ENCODE data around the gene SYT8. TPM values are rescaled to one million over a fixed set of nuclear protein-coding genes. Genes with fewer than 3 reads are reported as not detected.

SYT8 gene
- total RNA-seq, 1 donor from 2014 or later = 12.5 TPM

GRCh38 chr11:1843796-1844195 lies 9.0 kb downstream of the SYT8 start:
- no peaks in the 10 kb centered on the region for H3K27me3 ChIP-seq
- DNase-seq (no peak), ATAC-seq (no peak)
- intact Hi-C loops (cut with DNase I) = no loop called here
- no peak overlapping the region for H3K4me3 ChIP-seq
- peak overlapping the region; percentile 74 for H3K27ac ChIP-seq
- H3K36me3 ChIP-seq = no peaks in the 10 kb centered on the region
- TF ChIP-seq CTCF (IDR thresholded peaks at IDR 0.05) = no peak
- H3K4me1 ChIP-seq = peaks cover 25% of the 10 kb centered on the region
- H3K9me3 ChIP-seq = no peaks in the 10 kb centered on the region

- Histone ChIP-seq H3K9me3 (no peaks in the 10 kb centered on the region), H3K4me1 (peaks cover 21% of the 10 kb centered on the region), H3K36me3 (no peaks in the 10 kb centered on the region), H3K27me3 (no peaks in the 10 kb centered on the region), H3K4me3 (no peak overlapping the region), H3K27ac (peak overlapping the region; percentile 74)
- no peak for TF ChIP-seq CTCF (IDR thresholded peaks at IDR 0.05)
- ATAC-seq = peak; percentile 71
- DNase-seq = peak; percentile 84
- intact Hi-C loops (cut with DNase I) = no loop called here
Measured at GRCh38 chr11:1844221-1845094, 9.7 kb downstream of the SYT8 start.

GRCh38 chr11:1845095-1845429 lies 10.3 kb downstream of the SYT8 start:
- Histone ChIP-seq H3K9me3 (no peaks in the 10 kb centered on the region), H3K27me3 (no peaks in the 10 kb centered on the region), H3K27ac (peak overlapping the region; percentile 74), H3K4me3 (no peak overlapping the region), H3K4me1 (peaks cover 23% of the 10 kb centered on the region), H3K36me3 (no peaks in the 10 kb centered on the region)
- DNase-seq = no peak
- ATAC-seq = no peak
- intact Hi-C loops (cut with DNase I) = no loop called here
- TF ChIP-seq CTCF (IDR thresholded peaks at IDR 0.05) = no peak

- ATAC-seq (no peak), DNase-seq (no peak)
- peak overlapping the region; percentile 74 for H3K27ac ChIP-seq
- TF ChIP-seq CTCF (IDR thresholded peaks at IDR 0.05) = no peak
- H3K4me1 ChIP-seq = peaks cover 23% of the 10 kb centered on the region
- H3K36me3 ChIP-seq = no peaks in the 10 kb centered on the region
- H3K4me3 ChIP-seq = no peak overlapping the region
- H3K27me3 ChIP-seq = no peaks in the 10 kb centered on the region
- no peaks in the 10 kb centered on the region for H3K9me3 ChIP-seq
- intact Hi-C loops (cut with DNase I) = no loop called here
Measured at GRCh38 chr11:1845561-1846452, 11.0 kb downstream of the SYT8 start.

GRCh38 chr11:1846453-1846932 lies 11.7 kb downstream of the SYT8 start:
- no peak for ATAC-seq
- Histone ChIP-seq H3K27ac (no peak overlapping the region), H3K27me3 (no peaks in the 10 kb centered on the region), H3K4me1 (peaks cover 27% of the 10 kb centered on the region), H3K9me3 (no peaks in the 10 kb centered on the region), H3K36me3 (no peaks in the 10 kb centered on the region), H3K4me3 (no peak overlapping the region)
- no peak for DNase-seq
- intact Hi-C loops (cut with DNase I) = no loop called here
- TF ChIP-seq CTCF (IDR thresholded peaks at IDR 0.05) = no peak
